Brain microvascular endothelial cell (primary cell): ENCODE measurements around the gene TMEM184B.
A peak's percentile ranks its signal among the peaks of the same experiment; 100 is the strongest.
"Not testable (repeated sequence)": the region's sequence is repeated elsewhere in the genome, so short reads cannot be mapped to it uniquely, and the experiment has no call there.

Experiments
- DNase-seq: peaks from one replicate; pipeline ENCODE4 v3.0.0-alpha.2; 2020
- H3K27ac ChIP-seq: fragments of 250-450 bp; sonication (Bioruptor Pico); 2 replicates; pipeline ENCODE4 v1.5.1; 2020; ENCODE audit warnings: mild to moderate bottlenecking, moderate library complexity
- H3K27me3 ChIP-seq: fragments of 250-450 bp; sonication (Bioruptor Pico); replicated peaks from 2 replicates; pipeline ENCODE4 v1.5.1; 2020; ENCODE audit warnings: mild to moderate bottlenecking
- H3K36me3 ChIP-seq: fragments of 250-450 bp; sonication (Bioruptor Pico); replicated peaks from 2 replicates; pipeline ENCODE4 v1.5.1; 2020; ENCODE audit warnings: mild to moderate bottlenecking
- H3K4me3 ChIP-seq: 2 replicates; pipeline ENCODE4 v1.5.1; 2011; ENCODE audit warnings: low read depth, mild to moderate bottlenecking, control low read depth, low read length, moderate library complexity
- in situ Hi-C: cut with HindIII; loops from 2 replicates; pipeline ENCODE4 v1.10.0; 2017; ENCODE audit warnings: low sequenced_read_pairs, low pct_ligation_motif_present
- TF ChIP-seq, protein P1 (sequence below): IDR thresholded peaks from 2 replicates; pipeline ENCODE4 v1.5.1; 2011; ENCODE audit warnings: low read depth, mild to moderate bottlenecking, moderate library complexity, low read length, control low read depth, inconsistent platforms; ENCODE audit errors: missing control alignments

TMEM184B gene

DNA sequence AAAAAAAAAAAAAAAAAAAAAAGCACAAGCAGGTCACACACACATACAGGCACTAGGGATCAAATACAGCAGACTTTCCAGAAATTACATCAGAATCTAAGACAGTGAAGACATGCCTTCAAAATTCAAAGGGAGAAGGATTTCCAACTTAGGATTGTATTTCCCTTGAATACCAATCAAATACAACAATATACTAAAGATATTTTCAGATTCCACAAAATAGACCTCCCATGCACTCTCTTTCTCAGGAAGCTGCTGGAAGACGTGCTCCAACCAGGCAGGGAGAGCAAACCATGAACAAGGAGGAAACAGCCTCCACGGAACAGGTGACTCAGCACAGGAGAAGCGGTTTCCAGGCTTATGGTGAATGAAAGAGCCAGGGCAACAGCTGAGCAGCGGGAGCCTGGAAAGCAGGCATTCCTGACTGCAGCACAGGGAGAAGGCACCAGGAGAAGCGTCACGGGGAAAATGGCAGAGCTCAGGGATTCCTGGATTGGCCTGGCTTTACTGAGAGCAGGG lies 32.0 kb downstream of the TMEM184B start:
- peak overlapping the region; percentile 89 for H3K27ac ChIP-seq
- peaks cover 31% of the 10 kb centered on the region for H3K36me3 ChIP-seq
- DNase-seq: peak; percentile 85

DNA sequence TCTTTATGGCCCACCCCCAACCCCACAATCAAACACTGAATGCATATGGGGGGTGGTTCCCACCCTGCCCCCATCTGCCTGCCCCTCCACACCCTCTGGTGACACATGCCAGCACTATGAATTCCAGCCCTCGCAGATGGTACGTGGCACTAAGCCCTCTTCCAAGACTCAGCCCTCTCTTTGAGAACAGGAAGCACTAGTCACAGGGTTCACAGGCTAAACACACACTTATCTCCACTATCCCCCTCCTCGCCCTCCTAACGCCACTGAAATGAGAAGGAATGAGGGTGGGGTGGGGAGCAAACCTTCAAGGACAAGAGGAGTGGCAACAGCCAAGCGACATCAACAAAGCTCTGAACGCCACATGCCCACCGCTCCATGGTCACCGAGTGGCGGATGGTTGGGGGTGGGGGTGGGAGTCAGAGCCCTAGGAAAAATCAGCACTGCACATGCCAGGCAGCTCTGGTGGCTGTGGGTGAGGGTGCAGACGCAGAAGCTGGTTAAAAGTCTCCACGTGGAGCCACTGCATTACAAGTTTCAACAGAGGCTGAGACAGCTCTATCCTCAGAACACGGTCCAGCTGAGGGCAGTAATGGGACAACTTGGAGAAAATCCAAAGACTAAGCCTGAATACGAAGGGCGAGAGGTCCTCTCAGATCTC lies 33.6 kb downstream of the TMEM184B start:
- no peak overlapping the region for H3K4me3 ChIP-seq
- H3K27me3 ChIP-seq: no peaks in the 10 kb centered on the region
- TF ChIP-seq, protein P1, sequence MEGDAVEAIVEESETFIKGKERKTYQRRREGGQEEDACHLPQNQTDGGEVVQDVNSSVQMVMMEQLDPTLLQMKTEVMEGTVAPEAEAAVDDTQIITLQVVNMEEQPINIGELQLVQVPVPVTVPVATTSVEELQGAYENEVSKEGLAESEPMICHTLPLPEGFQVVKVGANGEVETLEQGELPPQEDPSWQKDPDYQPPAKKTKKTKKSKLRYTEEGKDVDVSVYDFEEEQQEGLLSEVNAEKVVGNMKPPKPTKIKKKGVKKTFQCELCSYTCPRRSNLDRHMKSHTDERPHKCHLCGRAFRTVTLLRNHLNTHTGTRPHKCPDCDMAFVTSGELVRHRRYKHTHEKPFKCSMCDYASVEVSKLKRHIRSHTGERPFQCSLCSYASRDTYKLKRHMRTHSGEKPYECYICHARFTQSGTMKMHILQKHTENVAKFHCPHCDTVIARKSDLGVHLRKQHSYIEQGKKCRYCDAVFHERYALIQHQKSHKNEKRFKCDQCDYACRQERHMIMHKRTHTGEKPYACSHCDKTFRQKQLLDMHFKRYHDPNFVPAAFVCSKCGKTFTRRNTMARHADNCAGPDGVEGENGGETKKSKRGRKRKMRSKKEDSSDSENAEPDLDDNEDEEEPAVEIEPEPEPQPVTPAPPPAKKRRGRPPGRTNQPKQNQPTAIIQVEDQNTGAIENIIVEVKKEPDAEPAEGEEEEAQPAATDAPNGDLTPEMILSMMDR: peak; percentile 48
- H3K27ac ChIP-seq: peak overlapping the region; percentile 89
- DNase-seq: peak; percentile 85
- in situ Hi-C loops: no loop called here
- H3K36me3 ChIP-seq: peaks cover 38% of the 10 kb centered on the region

More for the DNA sequence above, 32.0 kb downstream of the TMEM184B start:
- TF ChIP-seq, protein P1: no peak
- Histone ChIP-seq H3K27me3 (no peaks in the 10 kb centered on the region), H3K4me3 (no peak overlapping the region)
- in situ Hi-C loops: no loop called here

DNA sequence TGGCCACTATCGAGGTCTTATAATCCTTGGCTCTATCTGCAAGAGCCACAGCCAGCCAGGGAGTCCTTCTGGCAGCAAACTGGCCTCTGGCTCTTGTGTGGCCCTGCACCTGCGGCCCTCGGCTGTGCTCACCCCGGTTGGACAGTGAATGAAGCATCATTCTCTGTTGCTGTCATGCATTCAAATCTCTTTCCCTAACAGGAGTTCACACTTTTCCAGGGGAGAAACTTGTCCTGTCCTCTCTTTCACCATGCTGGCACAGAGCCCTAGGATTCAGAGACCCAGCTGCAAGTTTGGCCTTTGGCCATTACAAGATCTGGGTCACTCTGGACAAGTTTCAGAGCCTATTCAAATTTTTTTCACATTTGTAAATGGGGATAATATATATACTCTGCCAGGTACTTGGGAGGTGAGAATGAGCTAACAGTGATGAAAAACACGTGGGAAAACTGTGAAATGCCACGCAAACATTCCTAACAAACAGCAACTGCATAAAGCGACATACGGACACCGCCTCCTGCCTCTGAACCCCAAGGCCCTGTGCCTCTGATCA lies 34.2 kb downstream of the TMEM184B start:
- H3K27ac ChIP-seq: peak overlapping the region; percentile 89
- peaks cover 36% of the 10 kb centered on the region for H3K36me3 ChIP-seq
- H3K27me3 ChIP-seq: no peaks in the 10 kb centered on the region
- no peak overlapping the region for H3K4me3 ChIP-seq
- DNase-seq: no peak
- TF ChIP-seq, protein P1: no peak
- in situ Hi-C loops: no loop called here

DNA sequence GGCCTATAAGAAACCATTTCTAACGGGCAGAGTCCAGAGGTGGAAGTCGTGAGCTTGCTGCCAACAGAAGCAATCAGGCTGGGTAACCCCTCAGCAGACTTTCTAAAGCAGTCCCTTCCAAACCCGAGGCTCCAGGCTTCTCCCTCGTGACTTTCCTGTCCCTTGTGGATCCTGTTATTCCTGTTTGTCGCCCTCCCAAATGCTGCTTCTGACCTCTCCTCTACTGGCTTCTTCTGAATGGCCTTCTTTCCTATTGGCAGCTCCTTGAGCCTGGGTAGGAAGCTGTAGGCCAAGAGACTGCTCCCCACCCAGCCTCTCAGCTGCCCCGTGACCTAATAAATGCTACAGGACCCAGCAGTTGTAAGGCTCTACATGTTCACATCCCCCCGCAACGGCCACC lies 36.0 kb downstream of the TMEM184B start:
- in situ Hi-C loops: no loop called here
- TF ChIP-seq, protein P1: no peak

DNA sequence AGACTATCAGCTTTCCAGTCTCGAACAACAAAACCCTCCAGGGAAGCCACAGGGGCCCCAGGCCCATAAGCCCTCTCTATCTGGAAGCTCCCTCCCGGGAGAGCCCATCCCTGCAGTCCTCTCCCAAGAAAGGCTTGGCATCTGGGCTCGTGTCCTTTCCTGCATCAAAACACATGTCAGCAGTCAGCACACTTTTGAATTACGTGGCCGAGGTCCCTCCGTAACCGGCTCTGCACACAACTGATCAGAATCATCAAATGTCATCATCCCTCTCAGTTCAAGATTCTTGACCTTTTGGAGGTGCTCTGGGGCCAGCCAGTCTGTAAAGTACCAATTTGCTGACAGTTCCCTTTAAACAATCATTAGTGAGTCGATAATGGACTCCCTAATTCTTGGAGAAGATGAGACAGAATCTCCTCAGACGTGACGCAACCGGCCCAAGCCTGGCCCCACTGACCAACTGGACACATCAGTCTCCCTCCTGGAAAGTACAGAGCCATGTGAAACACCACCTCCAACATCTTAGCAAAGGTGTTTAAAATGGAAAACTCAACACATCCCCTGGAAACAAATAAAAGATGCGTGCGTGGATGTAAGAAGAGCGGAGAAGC lies 37.5 kb downstream of the TMEM184B start:
- H3K36me3 ChIP-seq: peaks cover 59% of the 10 kb centered on the region
- no peaks in the 10 kb centered on the region for H3K27me3 ChIP-seq
- in situ Hi-C loops: no loop called here
- H3K27ac ChIP-seq: no peak overlapping the region
- H3K4me3 ChIP-seq: no peak overlapping the region
- no peak for DNase-seq
- TF ChIP-seq, protein P1: no peak

More for the DNA sequence above, 36.0 kb downstream of the TMEM184B start:
- H3K36me3 ChIP-seq: peaks cover 45% of the 10 kb centered on the region
- H3K27me3 ChIP-seq: no peaks in the 10 kb centered on the region
- H3K4me3 ChIP-seq: no peak overlapping the region
- DNase-seq: no peak
- no peak overlapping the region for H3K27ac ChIP-seq

DNA sequence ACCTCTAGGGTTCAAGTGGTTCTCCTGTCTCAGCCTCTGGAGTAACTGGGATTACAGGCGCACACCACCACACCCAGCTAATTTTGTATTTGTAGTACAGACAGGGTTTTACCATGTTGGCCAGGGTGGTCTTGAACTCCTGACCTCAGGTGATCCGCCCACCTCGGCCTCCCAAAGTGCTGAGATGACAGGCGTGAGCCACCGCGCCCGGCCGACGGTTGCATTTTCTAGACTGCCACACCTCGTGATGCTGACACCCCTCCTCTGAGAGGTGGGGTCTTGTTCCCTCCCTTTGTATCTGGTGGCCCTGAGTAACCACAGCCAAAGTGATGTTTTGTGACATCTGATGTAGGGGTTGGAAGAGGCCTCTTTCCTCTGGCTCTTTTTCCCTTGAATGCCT lies 39.0 kb downstream of the TMEM184B start:
- H3K27me3 ChIP-seq, H3K27ac ChIP-seq, H3K4me3 ChIP-seq, DNase-seq, in situ Hi-C loops: not testable (repeated sequence)
- peaks cover 62% of the 10 kb centered on the region for H3K36me3 ChIP-seq
